Astrocyte of the spinal cord (primary cell): ENCODE data around the gene GPRIN1.

Experiments used
- DNase-seq: peaks from one replicate; pipeline ENCODE4 v3.0.0; 2011; ENCODE audit warnings: low read depth, low spot score
- H3K4me3 ChIP-seq: 2 replicates; pipeline ENCODE4 v1.5.1; 2011; ENCODE audit warnings: low read depth, mild to moderate bottlenecking, low read length, moderate library complexity
- in situ Hi-C: cut with HindIII; loops from 2 replicates; pipeline ENCODE4 v1.10.0; 2017; ENCODE audit warnings: low sequenced_read_pairs
- TF ChIP-seq, protein P1 (sequence below): IDR thresholded peaks from 2 replicates; pipeline ENCODE4 v1.5.1; 2012; ENCODE audit warnings: low read depth, mild to moderate bottlenecking, low read length, inconsistent platforms

Gene GPRIN1

DNA sequence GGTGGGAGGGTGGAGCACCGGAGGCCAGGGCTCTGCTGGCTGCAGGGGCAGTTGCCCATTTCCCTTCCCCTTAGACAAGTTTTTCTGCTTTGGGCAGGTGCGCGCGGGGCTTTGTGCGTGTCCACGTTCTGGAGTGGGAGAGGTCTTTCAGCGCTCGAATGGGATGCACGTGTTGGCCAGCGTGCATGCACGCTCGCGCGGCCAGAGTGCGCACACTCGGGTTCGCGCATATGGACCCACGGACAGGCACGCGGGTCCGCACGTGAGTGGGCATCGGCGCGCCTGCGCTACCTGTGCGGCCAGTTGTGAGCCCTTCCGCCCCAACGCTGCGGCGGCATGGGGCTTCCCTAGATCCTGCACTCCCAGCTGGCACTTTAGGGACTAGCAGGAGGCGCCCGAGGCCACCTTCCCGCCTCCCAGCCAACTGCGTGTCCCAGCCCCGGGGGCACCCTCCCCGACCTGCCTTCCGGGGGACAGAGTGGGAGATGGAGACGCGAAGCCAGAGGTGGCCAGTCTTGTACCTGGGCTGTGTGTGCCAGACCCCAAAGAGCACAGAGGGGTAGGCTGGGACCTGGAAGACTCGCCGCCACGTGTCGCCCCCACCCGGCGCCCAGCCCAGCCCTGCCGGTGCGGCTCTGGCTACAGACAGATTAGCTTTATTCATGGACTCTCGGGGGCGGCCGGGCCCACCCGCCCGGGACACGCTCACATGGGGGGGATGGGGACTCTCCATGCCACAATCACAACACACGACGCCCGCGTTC is 9.8 kb upstream of the GPRIN1 start:
- H3K4me3 ChIP-seq = peak overlapping the region; percentile 5
- no peak for DNase-seq
- TF ChIP-seq, protein P1, sequence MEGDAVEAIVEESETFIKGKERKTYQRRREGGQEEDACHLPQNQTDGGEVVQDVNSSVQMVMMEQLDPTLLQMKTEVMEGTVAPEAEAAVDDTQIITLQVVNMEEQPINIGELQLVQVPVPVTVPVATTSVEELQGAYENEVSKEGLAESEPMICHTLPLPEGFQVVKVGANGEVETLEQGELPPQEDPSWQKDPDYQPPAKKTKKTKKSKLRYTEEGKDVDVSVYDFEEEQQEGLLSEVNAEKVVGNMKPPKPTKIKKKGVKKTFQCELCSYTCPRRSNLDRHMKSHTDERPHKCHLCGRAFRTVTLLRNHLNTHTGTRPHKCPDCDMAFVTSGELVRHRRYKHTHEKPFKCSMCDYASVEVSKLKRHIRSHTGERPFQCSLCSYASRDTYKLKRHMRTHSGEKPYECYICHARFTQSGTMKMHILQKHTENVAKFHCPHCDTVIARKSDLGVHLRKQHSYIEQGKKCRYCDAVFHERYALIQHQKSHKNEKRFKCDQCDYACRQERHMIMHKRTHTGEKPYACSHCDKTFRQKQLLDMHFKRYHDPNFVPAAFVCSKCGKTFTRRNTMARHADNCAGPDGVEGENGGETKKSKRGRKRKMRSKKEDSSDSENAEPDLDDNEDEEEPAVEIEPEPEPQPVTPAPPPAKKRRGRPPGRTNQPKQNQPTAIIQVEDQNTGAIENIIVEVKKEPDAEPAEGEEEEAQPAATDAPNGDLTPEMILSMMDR = no peak
- in situ Hi-C loops = no loop called here

DNA sequence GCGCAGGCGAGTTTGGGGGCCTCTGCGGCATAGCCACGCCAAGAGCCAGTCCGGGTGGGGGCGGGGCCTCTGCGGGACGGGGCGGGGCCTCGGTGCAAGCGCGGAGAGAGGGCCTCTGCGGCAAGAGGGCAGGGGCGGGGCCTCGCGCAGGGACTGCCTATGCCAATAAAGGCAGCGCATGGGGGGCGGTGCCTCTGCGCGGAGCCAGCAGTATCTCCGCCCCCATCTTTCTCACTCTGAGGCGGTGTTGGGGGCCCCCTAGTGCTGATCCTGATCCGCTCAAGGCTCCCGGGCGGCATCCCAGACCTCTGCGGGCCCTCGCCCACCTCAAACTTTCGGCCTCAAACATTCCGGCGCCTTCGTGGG is 9.2 kb upstream of the GPRIN1 start:
- peak; percentile 88 for DNase-seq
- peak overlapping the region; percentile 18 for H3K4me3 ChIP-seq
- in situ Hi-C loops = no loop called here
- TF ChIP-seq, protein P1 = peak; percentile 63

- DNase-seq = peak; percentile 15
- in situ Hi-C loops = no loop called here
- peak overlapping the region; percentile 18 for H3K4me3 ChIP-seq
- TF ChIP-seq, protein P1 = no peak
Measured at GRCh38 chr5:176618783-176619182, 8.8 kb upstream of the GPRIN1 start.

DNA sequence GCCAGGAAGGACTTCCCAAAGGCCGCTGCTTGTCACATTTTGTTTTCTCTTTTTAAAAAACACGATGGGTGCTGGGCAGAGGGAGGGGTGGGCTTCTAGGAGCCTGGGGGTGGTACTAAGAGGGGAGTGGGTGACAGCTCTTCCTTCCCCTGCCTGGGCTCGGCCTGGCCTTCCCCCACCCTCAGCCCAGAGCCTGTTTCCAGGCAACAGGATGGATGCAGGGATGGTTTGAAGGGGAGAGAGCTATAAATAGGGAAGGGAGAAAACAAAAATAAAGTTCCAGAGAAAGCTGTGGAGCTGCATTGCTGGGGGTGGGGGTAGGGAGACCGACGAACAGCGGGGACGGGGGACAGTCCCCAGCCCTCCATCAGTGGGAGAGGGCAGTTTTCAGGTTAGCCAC is 6.6 kb upstream of the GPRIN1 start:
- TF ChIP-seq, protein P1 = no peak
- in situ Hi-C loops = no loop called here
- no peak overlapping the region for H3K4me3 ChIP-seq
- no peak for DNase-seq

- in situ Hi-C loops = no loop called here
- DNase-seq = peak; percentile 70
- TF ChIP-seq, protein P1 = no peak
- H3K4me3 ChIP-seq = no peak overlapping the region
Measured at GRCh38 chr5:176614805-176615478, 5.0 kb upstream of the GPRIN1 start.

GRCh38 chr5:176612855-176613254 is 2.9 kb upstream of the GPRIN1 start:
- TF ChIP-seq, protein P1 = no peak

More at GRCh38 chr5:176612855-176613254, 2.9 kb upstream of the GPRIN1 start:
- H3K4me3 ChIP-seq = no peak overlapping the region
- in situ Hi-C loops = no loop called here
- no peak for DNase-seq
